Esophagus muscularis mucosa (tissue), 4 donors: Measurements from ENCODE around the gene CAMK1D.

Experiments used
- EP300 ChIP-seq: sonication (generic); formaldehyde crosslinking; IDR thresholded peaks from one replicate; pipeline ENCODE4 v1.6.1; 2017; ENCODE audit warnings: antibody characterized with exemption
- POLR2AphosphoS5 ChIP-seq, 2 donors: sonication (generic); formaldehyde crosslinking; IDR thresholded peaks; one replicate each; pipeline ENCODE4 v1.6.1; 2017; ENCODE audit warnings: antibody characterized with exemption in 2 of 2
- TF ChIP-seq, protein P1 (sequence below), 3 experiments: fragments of 200-600 bp in 2 of 3; fragments of 450-650 bp in 1 of 3; sonication (generic) in 2 of 3; IDR thresholded peaks; one replicate each; pipeline ENCODE4 v1.5.1; 2017 to 2019; ENCODE audit warnings: antibody characterized with exemption in 3 of 3, mild to moderate bottlenecking in 2 of 3, moderate library complexity in 1 of 3

DNA sequence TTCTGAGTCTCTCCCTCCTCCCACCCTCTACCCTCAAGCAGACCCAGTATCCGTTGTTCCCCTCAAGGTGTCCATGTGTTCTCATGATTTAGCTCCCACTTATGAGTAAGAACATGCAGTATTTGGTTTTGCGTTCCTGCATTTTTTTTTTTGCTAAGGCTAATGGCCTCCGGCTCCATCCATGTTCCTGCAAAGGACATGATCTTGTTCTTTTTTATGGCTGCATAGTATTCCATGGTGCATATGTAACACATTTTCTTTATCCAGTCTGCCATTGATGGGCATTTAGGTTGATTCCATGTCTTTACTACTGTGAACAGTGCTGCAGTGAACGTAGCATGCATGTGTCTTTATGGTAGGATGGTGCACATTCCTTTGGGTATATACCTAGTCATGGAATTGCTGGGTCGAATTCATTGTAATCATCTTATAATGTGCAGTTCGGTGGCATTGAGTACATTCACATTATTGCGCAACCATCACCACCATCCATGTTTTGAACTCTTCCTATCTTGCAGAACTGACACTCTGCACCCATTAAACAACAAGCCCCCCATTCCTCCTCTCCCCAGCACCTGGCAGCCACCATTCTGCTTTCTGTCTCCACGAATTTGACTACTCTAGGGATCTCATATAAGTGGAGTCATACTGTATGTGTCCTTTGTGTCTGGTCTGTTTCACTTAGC lies 125.5 kb downstream of the CAMK1D start:
- TF ChIP-seq POLR2AphosphoS5 (IDR thresholded peaks at IDR 0.05) = no peak
- TF ChIP-seq, protein P1, sequence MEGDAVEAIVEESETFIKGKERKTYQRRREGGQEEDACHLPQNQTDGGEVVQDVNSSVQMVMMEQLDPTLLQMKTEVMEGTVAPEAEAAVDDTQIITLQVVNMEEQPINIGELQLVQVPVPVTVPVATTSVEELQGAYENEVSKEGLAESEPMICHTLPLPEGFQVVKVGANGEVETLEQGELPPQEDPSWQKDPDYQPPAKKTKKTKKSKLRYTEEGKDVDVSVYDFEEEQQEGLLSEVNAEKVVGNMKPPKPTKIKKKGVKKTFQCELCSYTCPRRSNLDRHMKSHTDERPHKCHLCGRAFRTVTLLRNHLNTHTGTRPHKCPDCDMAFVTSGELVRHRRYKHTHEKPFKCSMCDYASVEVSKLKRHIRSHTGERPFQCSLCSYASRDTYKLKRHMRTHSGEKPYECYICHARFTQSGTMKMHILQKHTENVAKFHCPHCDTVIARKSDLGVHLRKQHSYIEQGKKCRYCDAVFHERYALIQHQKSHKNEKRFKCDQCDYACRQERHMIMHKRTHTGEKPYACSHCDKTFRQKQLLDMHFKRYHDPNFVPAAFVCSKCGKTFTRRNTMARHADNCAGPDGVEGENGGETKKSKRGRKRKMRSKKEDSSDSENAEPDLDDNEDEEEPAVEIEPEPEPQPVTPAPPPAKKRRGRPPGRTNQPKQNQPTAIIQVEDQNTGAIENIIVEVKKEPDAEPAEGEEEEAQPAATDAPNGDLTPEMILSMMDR (IDR thresholded peaks at IDR 0.05) = no peak
- no peak for TF ChIP-seq EP300
